OCI-LY1 (cell line): Measurements from ENCODE around the gene PPP1R2.

Experiments used
- CTCF ChIP-seq: fragments of 200-600 bp; sonication (generic), shearing (Covaris generic); IDR thresholded peaks from 2 replicates; pipeline ENCODE4 v1.5.1; 2017; ENCODE audit warnings: mild to moderate bottlenecking, antibody characterized with exemption, low read length, moderate library complexity, mixed read lengths
- EZH2 ChIP-seq: fragments of 200-600 bp; sonication (generic), shearing (Covaris generic); IDR thresholded peaks from 2 replicates; pipeline ENCODE4 v1.8.0; 2017; ENCODE audit warnings: borderline replicate concordance, mixed run types, mild to moderate bottlenecking, antibody characterized with exemption, low read length, moderate library complexity, mixed read lengths

GRCh38 chr3:195565716-195566115 lies 22.6 kb upstream of the PPP1R2 start:
- TF ChIP-seq CTCF, result no peak
- TF ChIP-seq EZH2, result no peak
